HG02943 (cell line): Measurements from ENCODE around the gene KRTAP9-7.

Experiments
- ATAC-seq: cut with Tn5 transposase; IDR thresholded peaks from one replicate; pipeline ENCODE4 v1.9.1; 2021; ENCODE audit warnings: mild to moderate bottlenecking, low read depth, moderate library complexity; ENCODE audit not compliant: unreplicated experiment

KRTAP9-7 gene

DNA sequence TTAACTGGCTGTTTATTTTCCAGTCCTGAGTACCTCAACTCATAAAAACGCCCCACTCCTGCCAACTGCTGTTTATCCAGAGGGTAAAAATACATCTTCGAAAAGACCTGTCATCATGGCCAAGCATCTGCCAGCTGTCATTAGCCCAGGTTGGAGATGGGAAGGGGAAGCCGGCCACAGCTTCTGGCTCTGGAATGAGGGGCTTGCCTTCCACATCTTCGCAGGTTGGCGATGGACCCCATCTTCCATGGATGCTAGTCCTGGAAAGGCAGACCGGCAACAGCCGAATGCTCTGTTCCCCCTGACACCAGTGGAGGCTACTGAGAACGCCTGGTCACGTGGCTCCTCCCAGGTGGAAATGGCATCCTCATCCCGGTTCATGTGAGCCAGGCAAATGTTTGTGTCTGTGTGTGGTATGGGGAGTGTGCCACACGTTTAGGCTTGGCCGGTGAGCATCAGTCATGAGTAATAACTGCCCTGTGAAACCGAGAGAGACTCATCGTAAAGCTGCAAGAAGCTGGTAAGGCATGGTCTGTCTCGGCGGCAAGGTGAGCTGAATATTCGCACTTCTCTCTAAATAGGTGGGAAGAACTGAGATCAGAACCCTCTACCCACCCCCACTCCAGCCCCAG lies 40.4 kb downstream of the KRTAP9-7 start:
- ATAC-seq: no peak

DNA sequence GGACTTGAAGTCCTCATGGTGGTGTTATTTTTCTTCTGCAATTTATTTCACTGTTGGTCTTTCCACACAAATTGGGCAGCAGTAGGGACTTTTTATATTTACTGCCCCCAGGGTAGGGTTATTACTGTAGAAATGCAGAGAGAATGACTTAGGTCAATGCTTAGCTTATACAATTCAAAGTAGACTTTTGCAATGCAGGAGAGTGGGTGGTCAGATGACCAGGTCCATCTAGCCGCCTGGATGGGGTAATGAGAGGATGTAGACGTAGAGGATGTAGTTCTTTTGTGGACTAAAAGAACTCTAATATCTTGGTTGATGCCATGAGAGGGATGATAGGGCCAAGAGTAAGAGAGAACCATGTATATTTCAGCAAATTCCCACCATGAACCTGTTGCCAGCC lies 42.7 kb downstream of the KRTAP9-7 start:
- ATAC-seq: no peak

DNA sequence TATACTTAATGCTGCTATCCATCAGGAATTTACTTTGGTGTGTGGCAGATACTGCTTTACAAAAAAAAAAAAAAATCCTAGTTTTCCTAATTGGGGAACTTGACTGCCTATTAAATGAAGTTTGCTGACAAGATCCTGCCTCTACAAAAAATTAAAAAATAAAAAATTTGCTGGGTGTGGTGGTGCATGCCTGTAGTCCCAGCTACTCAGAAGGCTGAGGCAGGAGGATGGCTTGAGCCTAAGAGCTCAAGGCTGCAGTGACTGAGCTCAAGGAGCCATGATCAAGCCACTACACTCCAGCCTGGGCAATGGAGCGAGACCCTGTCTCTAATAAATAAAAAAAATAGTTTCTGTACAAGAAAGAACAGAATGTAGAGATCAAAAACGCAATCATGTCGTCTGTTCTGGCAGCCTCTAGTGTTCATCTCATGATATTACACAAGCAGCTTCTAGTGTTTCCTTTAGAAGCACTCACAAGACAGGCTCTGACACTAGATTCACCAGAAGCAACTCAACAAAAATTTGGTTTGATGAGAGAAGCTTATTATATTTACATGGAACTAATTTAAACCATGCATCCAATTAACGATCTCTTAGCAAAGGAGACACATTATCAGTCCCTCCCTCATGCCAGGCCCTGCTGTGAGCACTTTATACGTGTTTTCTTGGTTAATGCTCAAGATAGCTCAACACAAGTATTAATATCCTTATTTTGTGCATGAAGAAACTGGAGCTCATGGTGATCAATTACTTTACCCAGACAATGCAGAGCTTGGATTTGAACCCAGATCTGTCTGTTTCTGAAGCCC lies 46.8 kb downstream of the KRTAP9-7 start:
- no peak for ATAC-seq

DNA sequence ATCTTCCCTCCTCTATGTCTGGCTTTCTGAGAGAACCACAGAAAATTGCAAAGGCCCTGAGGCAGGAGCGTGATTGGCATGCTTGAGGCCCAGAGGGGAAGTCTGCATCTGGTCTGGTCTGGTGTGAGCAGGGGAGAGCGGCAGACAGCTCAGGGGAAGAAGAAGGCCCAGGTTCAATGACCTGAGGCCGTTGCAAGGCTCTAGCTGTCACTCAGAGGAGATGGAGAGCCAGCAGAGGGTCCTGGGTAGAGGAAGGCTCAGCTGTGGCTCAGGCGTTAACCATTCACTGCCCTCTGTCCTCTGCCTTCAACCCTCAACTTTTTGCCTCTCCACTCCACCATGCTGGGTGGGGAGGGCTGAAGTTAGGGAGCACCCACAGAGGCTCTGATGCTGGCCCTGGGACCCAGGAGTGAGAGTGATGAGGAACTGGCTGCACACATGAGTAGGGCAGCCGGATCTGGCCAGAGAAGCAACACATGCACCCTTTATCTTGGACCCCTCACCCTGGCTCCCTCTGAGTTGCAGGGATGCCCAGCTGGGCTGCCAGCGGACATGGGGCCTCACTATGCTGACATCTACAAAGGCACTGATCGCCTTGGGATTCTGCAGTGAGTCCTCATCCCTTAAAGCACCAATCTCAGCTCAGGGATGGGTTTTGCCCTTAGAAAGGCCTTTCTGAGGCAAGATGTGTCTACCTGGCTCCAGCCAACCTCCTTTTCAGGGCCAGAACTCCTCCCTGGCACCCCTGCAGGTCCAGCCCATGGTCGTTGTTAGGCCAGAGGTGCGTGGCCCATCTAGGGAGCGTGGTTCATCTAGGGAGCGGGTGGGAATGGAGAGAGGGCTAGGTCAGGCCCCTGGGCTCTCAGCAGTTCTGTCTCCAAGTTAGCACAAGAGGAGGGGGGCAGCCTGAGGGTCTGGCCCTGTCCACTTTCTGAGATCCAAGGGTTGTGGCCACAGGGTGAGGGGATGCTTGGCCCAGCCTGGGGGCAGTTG lies 47.7 kb downstream of the KRTAP9-7 start:
- ATAC-seq: no peak

DNA sequence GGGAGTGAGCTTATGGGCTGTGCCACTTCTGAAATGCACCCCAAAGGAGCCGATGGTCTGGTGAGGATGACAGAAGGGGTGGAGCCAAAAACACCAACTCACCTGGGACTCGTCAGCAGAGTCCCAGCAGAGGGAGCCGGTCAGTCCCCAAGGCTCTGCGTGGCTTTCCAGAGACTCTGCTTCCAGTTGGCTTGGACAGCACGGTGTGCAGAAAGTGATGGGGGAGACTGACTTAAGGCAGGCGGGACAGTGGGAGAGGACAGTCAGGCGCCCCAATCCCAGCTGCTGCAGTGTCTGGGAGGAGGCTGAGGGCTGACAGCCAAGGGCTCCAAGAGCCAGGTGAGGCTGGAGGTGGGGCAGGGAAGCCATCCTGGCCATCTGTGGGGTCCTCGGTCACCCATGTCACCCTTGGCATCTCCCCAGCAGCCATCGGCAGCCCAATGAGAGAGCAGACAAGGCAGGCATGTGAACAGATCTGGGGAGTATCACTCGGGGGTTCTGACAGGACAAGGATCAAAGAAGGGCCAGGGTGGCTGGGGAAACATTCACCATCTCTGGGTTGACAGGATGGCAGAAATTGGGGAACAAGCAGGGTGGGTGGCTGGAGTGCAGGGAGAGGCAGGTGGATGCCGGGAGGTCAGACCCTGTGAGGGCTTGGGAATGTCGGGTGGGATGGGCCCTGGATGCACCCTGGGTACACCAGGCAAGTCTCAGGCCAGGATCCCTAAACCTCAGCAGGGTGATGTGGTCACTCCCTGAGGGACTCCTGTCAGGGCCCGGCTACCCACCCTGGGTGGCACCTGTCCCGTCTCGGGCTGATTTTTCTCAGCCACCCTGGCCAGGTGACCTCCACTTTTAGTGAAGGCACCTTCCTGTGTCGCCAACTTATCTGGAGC lies 48.9 kb downstream of the KRTAP9-7 start:
- ATAC-seq: no peak

DNA sequence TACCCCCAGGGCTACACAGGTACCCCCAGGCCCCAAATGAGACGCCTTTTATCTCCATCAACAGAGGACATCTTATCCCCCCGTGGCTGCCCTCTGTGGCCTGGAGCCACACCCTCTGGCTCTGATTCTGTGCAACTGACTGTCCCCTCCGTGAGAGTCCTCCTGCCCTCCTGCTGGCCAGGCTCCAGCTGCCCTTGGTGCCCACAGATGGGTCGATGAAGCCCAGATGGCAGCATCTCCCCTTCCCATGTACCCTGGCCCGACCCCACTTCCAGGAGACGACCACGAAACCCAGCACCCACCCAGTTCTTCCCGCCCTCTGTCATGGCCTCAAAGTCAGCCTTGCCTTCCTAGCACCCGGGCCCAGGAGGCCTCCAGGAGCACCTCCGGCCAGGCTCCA lies 49.6 kb downstream of the KRTAP9-7 start:
- ATAC-seq: no peak

DNA sequence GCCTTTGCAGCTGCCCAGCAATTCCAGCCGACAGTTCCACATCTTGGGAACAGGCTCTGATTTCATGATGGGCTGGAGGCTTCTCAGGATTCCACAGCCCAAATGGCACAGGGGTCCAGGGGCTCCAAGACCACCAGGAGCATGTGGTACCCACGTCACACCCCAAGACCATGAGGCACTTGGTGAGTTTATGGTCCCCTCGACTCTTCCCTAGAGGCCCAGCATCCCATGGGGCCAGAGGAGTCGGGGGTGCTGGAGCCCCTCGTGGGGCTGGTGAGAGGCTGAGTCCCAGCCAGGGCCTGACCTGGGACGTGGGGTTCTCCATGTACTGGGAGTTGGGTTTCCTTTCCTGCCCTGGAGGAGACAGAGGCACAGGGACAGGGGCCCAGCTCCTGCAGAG lies 50.1 kb downstream of the KRTAP9-7 start:
- no peak for ATAC-seq
